GM19397 (cell line): ENCODE results near the gene SRRT.
"Not testable (repeated sequence)": the region's sequence is repeated elsewhere in the genome, so short reads cannot be mapped to it uniquely, and the experiment has no call there.

Source experiments
- ATAC-seq: cut with Tn5 transposase; IDR thresholded peaks from one replicate; pipeline ENCODE4 v1.9.1; 2021; ENCODE audit warnings: mild to moderate bottlenecking, moderate library complexity; ENCODE audit not compliant: unreplicated experiment

SRRT gene

DNA sequence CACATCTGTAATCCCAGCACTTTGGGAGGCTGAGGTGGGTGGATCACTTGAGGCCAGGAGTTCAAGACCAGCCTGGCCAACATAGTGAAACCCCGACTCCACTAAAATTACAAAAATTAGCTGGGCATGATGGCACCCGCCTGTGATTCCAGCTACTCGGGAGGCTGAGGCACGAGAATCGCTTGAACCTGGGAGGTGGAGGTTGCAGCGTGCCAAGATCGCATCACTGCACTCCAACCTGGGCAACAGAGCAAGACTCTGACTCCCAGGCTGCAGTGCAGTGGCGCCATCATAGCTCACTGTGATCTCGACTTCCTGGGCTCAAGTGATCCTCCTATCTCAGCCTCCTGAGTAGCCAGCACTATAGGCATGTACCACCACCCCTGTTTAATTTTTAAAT lies 20.0 kb upstream of the SRRT start:
- ATAC-seq = not testable (repeated sequence)

- ATAC-seq = no peak
These were observed 19.4 kb upstream of the SRRT start for GRCh38 chr7:100855515-100855914.

GRCh38 chr7:100856871-100857282 lies 18.0 kb upstream of the SRRT start:
- no peak for ATAC-seq

DNA sequence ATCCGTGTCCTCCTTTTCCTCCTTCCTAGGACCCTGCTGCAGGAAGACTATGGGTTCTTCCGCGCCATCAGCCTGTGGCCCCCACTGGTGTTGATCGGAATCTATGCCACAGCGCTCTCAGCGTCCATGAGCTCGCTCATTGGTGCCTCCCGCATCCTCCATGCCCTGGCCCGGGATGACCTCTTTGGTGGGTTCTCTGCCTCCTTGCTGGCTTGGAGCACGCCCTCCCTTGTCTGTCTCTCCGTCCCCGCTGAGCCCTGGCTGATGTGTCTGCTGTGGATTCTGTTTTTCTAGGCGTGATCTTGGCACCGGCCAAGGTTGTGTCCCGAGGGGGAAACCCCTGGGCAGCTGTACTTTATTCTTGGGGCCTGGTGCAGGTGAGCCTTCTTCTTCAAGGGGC lies 15.0 kb upstream of the SRRT start:
- ATAC-seq = no peak

- no peak for ATAC-seq
These were observed 13.9 kb upstream of the SRRT start for GRCh38 chr7:100860702-100861615.

GRCh38 chr7:100861616-100861985 lies 13.3 kb upstream of the SRRT start:
- no peak for ATAC-seq

- ATAC-seq = no peak
These were observed 11.4 kb upstream of the SRRT start for GRCh38 chr7:100863406-100863950.

- no peak for ATAC-seq
These were observed 10.5 kb upstream of the SRRT start for GRCh38 chr7:100864263-100864845.

GRCh38 chr7:100865372-100865911 lies 9.5 kb upstream of the SRRT start:
- no peak for ATAC-seq

GRCh38 chr7:100865938-100866728 lies 8.8 kb upstream of the SRRT start:
- no peak for ATAC-seq

DNA sequence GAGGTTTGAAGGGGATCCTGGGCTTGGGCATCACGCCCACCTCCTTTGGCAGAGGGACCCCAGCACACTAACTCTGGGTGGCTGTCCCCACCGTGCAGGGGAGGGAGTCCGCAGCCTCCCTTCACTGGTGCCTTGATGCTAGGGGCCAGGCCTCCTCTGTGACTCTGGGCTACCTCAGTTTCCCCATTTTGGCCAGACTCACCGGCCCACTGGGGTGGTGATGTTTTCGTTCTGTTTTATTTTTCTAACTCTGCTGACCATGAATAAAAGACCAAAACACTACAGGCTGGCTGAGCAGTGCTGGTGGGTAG lies 8.2 kb upstream of the SRRT start:
- ATAC-seq = no peak

DNA sequence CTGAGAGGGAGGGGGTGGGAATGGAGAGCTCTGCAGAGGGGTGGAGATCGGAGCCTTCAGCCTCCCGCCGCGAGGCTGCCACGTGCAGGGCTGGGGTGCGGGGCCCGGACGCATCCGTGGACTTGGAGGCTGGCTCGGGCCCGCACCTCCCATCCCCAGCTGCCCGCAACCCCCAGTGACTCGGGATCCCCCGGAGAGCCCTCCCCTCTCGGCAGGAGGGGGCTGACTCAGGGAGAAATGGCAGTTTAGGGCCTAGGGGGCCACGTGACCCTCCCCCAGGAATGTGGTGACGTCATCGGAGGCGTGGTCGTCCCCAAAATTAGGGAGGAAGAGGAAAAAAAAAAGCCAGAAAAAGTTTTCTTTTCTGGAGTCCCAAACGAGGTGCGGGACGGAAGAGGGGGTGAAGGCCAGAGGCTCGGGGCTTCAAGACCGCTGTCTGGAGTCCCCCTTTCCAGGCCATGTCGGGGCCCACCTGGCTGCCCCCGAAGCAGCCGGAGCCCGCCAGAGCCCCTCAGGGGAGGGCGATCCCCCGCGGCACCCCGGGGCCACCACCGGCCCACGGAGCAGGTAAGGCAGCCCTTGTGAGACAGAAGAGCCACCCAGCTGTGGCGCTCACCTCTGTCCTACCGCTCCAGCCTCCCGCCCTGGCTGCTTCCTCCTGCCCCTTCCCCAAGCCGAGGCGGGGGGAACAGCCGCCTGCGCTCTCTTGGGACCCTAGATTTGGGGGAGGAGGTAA lies 7.7 kb upstream of the SRRT start, which contains the start of gene TRIP6:
Gene TRIP6, plus strand, starts transcription at position 348 of the 736 bp plus-strand sequence. Its CDS starts 111 bp downstream, at position 459.
- ATAC-seq = no peak

- no peak for ATAC-seq
These were observed 7.0 kb upstream of the SRRT start for GRCh38 chr7:100867776-100868485.

DNA sequence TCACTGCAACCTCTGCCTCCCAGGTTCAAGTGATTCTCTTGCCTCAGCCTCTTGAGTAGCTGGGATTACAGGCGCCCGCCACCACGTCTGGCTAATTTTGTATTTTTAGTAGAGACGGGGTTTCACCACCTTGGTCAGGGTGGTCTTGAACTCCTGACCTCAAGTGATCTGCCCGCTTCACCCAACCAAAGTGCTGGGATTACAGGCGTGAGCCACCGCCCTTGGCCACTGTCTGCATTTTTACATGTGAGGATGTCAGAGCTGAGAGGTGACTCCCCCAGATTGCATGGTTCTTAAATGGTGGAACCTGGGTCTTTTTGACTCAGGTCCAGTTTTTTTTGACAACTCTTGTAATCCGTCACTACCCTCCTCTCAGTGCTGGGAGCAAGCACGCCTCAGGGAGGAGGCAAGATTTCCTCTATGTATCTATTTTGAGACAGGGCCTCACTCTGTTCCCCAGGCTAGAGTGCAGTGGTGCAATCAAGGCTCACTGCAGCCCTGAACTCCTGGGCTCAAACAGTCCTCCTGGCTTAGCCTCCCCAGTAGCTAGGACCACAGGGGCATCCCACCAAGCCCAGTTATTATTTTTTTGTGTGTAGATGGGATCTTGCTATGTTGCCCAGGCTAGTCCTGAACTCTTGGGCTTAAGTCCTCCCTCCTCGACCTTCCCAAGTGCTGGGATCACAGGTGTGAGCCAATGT lies 1.2 kb upstream of the SRRT start:
- ATAC-seq = no peak

- ATAC-seq = no peak
These were observed 665 bp upstream of the SRRT start for GRCh38 chr7:100874300-100874576.

- peak; percentile 28 for ATAC-seq
These were observed 451 bp downstream of the SRRT start for GRCh38 chr7:100875356-100875751.

DNA sequence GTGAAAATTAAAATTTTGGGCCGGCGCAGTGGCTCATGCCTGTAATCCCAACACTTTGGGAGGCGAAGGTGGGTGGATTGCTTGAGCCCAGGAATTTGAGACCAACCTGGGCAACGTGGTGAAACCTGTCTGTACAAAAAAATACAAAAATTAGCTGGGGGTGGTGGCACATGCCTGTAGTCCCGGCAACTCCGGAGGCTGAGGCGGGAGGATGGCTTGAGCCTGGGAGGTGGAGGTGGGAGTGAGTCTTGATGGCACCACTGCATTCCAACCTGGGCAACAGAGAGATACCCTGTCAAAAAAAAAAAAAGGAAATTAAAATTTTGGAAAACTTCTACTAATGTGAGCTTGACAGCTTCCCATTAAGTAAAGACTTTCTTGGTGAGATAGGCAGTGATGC lies 3.1 kb downstream of the SRRT start:
- ATAC-seq = no peak

DNA sequence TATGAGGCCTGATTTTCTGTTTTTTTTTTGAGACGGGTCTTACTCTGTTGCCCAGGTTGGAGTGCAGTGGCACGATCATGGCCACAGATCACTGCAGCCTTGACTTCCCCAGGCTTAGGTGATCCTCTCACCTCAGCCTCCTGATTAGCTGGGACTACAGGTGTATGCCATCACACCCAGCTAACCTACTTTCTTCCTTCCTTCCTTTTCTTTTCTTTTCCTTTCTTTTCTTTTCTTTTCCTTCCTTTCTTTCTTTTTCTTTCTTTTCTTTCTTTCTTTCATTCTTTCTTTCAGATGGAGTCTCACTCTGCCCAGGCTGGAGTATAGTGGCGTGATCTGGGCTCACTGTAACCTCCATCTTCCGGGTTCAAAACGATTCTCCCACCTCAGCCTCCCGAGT lies 3.8 kb downstream of the SRRT start:
- no peak for ATAC-seq

DNA sequence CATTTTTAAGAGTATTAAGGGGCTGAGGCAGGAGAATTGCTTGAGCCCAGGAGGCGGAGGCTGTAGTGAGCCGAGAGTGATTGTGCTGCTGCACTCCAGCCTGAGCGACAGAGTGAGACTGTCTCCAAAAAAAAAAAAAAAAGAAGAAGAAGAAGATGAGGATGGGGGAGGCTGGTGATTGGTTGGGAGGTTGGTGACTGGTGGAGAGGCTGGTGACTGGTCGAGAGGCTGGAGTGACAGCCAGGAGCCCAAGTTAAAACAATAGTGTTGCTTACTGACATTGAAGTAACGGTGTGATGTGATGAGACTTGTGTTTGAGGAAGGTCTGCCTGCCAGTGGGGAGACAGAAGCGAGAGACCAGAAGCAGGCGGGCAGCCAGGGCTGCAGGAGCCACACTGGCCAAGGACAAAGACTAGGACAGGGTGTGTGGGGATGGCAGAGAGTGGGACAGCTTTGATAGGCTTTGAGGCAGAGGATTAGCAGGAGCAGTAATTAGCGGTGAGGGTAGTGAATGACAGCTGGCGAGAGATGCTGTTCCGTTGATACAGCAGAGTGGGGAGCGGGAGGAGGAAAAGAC lies 4.9 kb downstream of the SRRT start:
- ATAC-seq = no peak
